ENCODE measurements around the gene RPL18A.

The RPL18A gene

DNA sequence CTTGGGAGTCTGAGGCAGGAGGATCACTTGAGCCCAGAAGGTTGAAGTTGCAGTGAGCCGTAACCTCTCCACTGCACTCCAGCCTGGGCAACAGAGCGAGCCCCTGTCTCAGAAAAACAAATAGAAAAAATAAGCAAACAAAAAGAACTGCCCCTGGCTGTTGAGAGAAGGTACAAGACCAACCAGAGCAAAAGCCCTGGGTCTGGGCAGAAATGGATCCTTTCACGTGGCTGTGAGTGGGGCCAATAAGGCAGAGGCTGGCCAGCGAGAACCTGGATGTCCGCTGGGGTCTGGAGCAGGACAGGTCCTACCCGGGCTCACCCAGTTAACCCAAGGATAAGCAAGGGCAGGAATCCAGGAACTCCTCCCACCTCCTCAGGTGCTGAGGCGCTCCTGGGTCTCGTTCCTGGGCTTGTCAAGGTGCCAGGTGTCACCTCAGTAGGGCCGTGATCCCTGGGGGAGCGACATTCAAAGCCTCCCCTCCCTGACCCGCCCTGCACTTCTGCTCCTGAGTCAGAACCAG lies 7.3 kb downstream of the RPL18A start:
- DNase-seq, result peak; percentile 19

DNA sequence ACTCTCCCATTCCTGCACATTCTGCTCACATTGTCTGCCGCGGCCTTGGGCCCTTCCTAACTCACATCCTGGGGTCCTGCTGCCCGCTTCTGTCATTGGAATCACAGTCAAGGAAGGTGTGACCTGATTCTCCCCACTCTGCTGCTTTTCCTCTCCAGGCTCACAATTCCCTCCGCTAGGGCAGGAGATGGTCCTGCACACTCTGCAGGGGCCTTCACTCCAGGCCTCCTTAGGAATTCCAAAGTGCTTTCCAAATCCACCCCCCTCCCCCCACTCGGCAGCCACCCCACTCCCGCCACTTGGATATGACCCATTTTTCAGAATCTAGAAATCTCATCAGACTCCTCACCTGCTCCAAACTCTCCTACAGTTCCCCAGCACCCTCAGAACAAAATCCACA lies 9.0 kb downstream of the RPL18A start:
- no peak for DNase-seq

DNA sequence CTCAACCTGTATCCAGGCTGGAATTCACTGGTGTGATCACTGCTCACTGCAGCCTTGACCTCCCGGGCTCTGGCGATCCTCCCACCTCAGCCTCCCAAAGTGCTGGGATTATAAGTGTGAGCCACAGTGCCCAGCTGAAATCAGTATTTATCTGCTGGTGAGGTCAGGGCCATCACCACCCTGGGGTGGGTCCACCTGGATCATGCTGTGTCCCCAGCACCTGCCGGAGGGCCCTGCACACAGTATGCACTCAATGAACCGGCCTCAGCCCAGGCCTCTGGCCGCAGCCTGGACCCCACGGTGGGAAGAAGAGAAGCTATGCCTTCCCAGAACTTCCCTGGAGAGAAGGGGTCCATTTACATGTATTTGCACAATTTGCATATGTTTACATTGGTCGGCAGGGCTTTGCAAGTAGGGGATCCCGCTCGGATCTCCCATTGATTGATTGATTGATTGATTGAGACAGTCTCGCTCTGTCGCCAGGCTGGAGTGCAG lies 9.5 kb downstream of the RPL18A start:
- no peak for DNase-seq

DNA sequence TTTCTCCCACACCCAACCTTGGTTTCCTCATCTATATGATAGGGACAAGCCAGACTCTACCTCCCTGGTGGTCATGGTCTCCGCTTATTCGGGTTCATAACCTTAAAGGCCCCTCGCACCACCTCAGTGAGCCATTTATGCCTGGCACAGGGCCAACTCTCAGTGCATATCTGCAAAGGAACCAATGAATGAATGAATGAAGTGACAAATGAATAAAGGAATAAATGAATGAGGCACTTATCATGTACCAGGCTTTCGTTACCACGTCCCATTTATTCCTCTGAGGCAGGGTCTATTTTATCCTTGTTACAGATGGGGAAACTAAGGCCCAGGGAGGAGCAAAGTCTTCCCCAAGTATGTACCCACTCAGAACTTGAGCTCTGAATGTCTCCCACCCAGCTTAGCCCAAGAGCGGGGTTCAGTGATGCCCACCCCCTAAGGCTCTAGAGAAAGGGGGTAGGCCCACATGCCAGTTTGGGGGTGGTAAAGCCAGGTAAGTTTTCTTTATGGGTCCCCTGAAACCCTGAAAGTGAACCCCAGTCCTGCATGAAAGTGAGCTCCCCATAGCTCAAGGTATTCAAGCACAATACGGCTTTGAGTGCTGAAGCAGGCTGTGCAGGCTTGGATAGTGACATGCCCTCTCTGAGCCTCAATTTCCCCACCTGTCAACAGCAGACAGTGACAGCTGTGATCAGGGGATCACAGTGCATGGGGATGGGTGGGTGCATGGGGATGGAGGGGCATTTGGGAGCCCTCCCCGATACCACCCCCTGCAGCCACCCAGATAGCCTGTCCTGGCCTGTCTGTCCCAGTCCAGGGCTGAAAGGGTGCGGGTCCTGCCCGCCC lies 11.5 kb downstream of the RPL18A start:
- no peak for DNase-seq

DNA sequence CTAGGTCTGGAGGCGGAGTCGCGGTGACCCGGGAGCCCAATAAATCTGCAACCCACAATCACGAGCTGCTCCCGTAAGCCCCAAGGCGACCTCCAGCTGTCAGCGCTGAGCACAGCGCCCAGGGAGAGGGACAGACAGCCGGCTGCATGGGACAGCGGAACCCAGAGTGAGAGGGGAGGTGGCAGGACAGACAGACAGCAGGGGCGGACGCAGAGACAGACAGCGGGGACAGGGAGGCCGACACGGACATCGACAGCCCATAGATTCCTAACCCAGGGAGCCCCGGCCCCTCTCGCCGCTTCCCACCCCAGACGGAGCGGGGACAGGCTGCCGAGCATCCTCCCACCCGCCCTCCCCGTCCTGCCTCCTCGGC lies 12.2 kb downstream of the RPL18A start, which contains the start of gene SLC5A5:
TSS of gene SLC5A5 (plus strand) at position 68 of the 373 bp plus-strand sequence. CDS start 375 bp downstream, outside the sequence.
- DNase-seq, result no peak

DNA sequence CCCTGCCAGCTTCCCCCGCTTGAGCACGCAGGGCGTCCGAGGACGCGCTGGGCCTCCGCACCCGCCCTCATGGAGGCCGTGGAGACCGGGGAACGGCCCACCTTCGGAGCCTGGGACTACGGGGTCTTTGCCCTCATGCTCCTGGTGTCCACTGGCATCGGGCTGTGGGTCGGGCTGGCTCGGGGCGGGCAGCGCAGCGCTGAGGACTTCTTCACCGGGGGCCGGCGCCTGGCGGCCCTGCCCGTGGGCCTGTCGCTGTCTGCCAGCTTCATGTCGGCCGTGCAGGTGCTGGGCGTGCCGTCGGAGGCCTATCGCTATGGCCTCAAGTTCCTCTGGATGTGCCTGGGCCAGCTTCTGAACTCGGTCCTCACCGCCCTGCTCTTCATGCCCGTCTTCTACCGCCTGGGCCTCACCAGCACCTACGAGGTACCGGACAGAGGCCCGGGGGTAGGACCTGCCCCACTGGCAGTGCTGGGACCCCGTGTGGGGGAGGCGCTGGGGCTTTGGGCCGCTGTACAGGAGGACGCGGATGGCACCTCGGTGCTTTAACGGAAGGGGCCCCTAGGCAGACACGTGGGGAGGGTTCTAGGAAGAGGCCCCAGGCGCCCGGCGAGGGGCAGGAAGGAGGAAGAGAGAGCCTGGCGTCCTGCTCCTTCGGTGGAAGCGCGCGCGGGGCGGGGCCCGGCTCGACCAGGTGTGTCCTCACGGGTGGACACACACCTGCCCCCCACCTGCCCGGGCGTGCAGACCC lies 12.7 kb downstream of the RPL18A start:
- no peak for DNase-seq

DNA sequence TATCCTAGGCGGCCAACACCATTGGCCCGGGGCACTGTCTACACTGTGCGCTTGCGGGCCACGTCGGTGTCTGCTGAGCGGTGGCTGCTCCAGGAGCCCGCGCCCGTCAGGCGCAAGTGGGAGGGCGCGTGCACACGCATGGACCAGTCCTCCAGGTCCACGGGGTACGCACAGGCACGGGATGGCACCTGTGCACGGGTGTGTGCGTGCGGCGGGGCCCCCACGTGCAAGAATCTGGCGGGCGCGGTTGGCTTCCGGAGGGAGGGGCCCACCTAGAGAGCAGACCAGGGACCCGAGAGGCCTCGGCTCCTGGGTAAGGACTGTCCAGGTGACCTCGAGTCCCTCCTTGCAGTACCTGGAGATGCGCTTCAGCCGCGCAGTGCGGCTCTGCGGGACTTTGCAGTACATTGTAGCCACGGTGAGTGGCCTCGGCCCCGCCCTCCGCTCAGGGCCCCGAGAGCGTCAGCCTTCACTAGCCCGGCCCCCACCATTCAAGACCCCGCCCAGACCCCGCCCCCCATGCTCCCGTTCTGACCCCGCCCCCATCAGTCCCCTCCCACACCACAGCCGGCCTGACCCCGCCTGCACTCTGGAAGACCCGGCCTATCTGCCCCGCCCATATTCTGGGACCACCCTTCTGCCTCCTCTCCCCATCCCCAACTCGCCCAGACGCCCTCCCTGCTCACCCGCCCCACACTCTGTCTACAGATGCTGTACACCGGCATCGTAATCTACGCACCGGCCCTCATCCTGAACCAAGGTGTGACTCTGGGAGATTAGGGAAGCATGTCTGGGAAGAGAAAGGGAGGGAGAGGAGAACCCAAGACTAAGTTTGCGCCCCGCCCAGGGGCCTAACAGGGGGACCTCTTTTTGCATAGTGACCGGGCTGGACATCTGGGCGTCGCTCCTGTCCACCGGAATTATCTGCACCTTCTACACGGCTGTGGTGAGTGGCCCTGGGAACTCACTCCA lies 14.4 kb downstream of the RPL18A start:
- peak; percentile 76 for DNase-seq

DNA sequence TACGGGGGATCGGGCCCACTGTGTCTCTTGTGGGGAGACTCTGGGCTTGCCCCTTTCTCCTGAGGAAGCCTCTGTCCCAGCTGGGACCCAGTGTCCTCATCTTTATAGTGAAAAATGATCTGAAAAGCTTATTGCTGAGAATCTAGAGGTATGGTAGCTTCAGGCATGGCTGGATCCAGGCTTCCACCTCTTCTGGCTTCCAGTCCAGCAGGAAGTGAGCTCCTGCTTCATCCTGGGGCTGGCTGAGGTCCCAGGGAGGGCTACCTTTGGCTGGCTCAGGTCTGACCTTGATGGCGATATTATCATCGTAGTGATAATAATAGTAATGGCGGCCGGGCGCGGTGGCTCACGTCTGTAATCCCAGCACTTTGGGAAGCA lies 15.0 kb downstream of the RPL18A start:
- DNase-seq, result no peak

- no peak for DNase-seq
Measured at GRCh38 chr19:17877696-17878095, 18.0 kb downstream of the RPL18A start.

- DNase-seq, result no peak
Measured at GRCh38 chr19:17879466-17879865, 19.8 kb downstream of the RPL18A start.

- DNase-seq, result no peak
Measured at GRCh38 chr19:17881701-17882100, 22.0 kb downstream of the RPL18A start.

DNA sequence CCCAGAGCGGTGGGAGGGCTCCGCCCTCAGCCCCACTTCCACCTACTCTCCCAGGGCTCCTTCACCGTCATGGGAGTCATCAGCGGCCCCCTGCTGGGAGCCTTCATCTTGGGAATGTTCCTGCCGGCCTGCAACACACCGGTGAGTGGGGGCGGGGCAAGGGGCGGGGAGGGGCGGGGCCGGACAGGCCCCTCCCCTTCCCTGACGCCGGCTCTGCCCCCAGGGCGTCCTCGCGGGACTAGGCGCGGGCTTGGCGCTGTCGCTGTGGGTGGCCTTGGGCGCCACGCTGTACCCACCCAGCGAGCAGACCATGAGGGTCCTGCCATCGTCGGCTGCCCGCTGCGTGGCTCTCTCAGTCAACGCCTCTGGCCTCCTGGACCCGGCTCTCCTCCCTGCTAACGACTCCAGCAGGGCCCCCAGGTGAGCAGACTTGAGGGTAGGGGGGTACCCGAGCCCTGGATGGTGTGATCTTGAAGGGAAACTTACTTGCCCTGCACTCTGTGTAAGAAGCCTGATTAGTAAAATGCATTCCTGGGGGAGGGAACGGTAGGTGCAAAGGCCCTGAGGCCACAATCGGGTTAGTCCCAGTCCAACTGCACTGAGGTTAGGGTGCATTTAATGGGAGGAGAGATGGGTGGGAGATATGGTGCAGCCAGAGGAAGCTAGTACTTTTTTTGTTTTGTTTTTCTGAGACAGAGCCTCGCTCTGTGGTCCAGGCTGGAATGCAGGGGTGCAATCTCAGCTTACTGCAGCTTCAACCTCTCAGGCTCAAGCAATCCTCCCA lies 24.1 kb downstream of the RPL18A start:
- DNase-seq, result no peak

DNA sequence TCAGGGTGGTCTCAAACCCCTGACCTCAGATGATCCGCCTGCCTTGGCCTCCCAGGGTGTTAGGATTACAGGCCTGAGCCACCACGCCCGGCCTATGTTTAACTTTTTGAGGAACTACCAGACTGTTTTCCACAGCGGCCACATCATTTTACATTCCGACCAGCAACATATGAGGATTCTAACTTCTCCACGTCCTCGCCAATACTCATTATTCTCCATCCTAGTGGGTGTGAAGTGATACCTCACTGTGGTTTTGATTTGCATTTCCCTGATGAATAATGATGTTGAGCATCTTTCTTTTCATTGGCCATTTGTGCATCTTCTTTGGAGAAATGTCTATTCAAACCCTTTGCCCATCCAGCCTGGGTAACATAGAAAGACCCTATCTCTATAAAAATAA lies 26.8 kb downstream of the RPL18A start:
- no peak for DNase-seq

DNA sequence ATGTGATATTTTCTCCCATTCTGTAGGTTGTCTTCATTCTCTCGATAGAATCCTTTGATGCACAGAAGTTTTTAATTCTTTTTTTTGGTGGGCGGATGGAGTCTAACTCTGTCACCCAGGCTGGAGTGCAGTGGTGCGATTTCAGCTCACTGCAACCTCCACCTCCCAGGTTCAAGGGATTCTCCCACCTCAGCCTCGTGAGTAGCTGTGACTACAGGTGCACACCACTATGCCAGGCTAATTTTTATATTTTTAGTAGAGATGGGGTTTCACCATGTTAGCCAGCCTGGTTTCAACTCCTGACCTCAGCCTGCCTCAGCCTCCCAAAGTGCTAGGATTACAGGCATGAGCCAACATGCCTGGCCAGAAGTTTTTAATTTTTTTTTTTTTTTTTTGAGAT lies 27.5 kb downstream of the RPL18A start:
- peak; percentile 45 for DNase-seq

DNA sequence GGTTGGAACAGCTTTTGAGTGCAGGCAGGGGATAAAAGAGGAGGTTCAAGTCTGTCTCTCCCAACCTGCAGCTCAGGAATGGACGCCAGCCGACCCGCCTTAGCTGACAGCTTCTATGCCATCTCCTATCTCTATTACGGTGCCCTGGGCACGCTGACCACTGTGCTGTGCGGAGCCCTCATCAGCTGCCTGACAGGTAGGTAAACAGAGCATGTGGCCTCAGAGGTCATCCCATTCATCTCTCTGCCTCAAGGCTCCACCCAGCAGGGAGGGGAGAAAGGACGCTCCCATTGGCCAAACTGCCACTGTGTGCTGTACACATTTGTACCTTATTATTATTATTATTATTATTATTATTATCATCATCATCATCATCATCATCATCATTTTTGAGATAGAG lies 28.6 kb downstream of the RPL18A start:
- DNase-seq, result no peak

- no peak for DNase-seq
Measured at GRCh38 chr19:17889609-17890214, 30.0 kb downstream of the RPL18A start.

- no peak for DNase-seq
Measured at GRCh38 chr19:17893766-17894165, 34.1 kb downstream of the RPL18A start.

DNA sequence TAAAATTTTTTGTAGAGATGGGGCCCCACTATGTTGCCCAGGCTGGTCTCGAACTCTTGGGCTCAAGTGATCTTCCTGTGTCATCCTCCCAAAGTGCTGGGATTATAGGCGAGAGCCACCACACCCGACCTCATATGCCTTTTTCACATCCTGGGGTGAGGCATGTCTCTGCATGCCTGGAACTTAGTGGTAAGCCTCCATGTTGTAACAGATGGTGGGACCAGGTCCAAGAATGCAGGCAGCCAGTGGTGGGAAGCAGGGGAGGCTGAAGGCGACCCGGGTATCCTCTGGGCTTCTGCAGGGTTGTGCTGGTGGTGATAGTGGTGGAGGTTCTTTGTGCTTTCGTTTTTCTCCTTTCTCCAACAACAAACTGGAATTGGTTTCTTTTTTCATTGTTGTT lies 43.0 kb downstream of the RPL18A start:
- peak; percentile 94 for DNase-seq

- no peak for DNase-seq
Measured at GRCh38 chr19:17908244-17908643, 48.5 kb downstream of the RPL18A start.

- peak; percentile 83 for DNase-seq
Measured at GRCh38 chr19:17909003-17909732, 49.5 kb downstream of the RPL18A start.
